OCI-LY3 (cell line): Measurements from ENCODE around the gene NUP210L.
"Not testable (repeated sequence)": the region's sequence is repeated elsewhere in the genome, so short reads cannot be mapped to it uniquely, and the experiment has no call there.

Experiments used
- H2AFZ ChIP-seq: fragments of 200-600, 300-600 bp; shearing (Covaris generic); 2 replicates; pipeline ENCODE4 v1.6.0; 2014; ENCODE audit warnings: antibody characterized with exemption, low read depth, low read length
- H3K27ac ChIP-seq: fragments of 200-600, 300-600 bp; sonication (generic); 2 replicates; pipeline ENCODE4 v1.5.1; 2014; ENCODE audit warnings: mild to moderate bottlenecking, low read length, moderate library complexity, mixed read lengths
- H3K27me3 ChIP-seq: fragments of 200-600, 300-600 bp; sonication (generic); 2 replicates; pipeline ENCODE4 v1.6.1; 2014; ENCODE audit warnings: low read depth, low read length, mixed read lengths
- H3K36me3 ChIP-seq: fragments of 200-600, 300-600 bp; sonication (generic); replicated peaks from 2 replicates; pipeline ENCODE3; 2014; ENCODE audit warnings: low read depth, low read length, mixed read lengths
- H3K4me1 ChIP-seq: fragments of 300-600, 200-600 bp; sonication (generic); 2 replicates; pipeline ENCODE4 v1.6.1; 2014; ENCODE audit warnings: low read length, mixed read lengths
- H3K4me2 ChIP-seq: fragments of 200-600, 300-600 bp; sonication (generic); 2 replicates; pipeline ENCODE4 v1.6.1; 2014; ENCODE audit warnings: low read length, mixed read lengths
- H3K4me3 ChIP-seq: fragments of 300-600, 200-600 bp; sonication (generic); 2 replicates; pipeline ENCODE4 v1.5.1; 2014; ENCODE audit warnings: antibody characterized with exemption, mild to moderate bottlenecking, low read length, moderate library complexity
- H3K79me2 ChIP-seq: fragments of 300-600, 200-600 bp; shearing (Covaris generic); 2 replicates; pipeline ENCODE4 v1.6.1; 2014; ENCODE audit warnings: mild to moderate bottlenecking, low read length, mixed read lengths
- H3K9ac ChIP-seq: fragments of 300-600, 200-600 bp; shearing (Covaris generic); 2 replicates; pipeline ENCODE4 v1.6.0; 2014; ENCODE audit warnings: mild to moderate bottlenecking, low read length, moderate library complexity
- H3K9me3 ChIP-seq: fragments of 200-600, 300-600 bp; shearing (Covaris generic); 2 replicates; pipeline ENCODE4 v1.6.1; 2014; ENCODE audit warnings: low read length, mixed read lengths; ENCODE audit not compliant: insufficient read depth
- H4K20me1 ChIP-seq: fragments of 200-600, 300-600 bp; sonication (generic); 2 replicates; pipeline ENCODE4 v1.6.1; 2016; ENCODE audit warnings: low read length, mixed read lengths; ENCODE audit not compliant: insufficient read depth
- CTCF ChIP-seq: fragments of 200-600, 300-600 bp; sonication (generic); IDR thresholded peaks from 2 replicates; pipeline ENCODE4 v1.5.1; 2014; ENCODE audit warnings: antibody characterized with exemption, low read length, low read depth
- EZH2phosphoT487 ChIP-seq: fragments of 200-600 bp; shearing (Covaris generic); IDR thresholded peaks from 2 replicates; pipeline ENCODE4 v1.6.1; 2018; ENCODE audit warnings: antibody characterized with exemption, mixed run types, low read depth

Gene NUP210L

DNA sequence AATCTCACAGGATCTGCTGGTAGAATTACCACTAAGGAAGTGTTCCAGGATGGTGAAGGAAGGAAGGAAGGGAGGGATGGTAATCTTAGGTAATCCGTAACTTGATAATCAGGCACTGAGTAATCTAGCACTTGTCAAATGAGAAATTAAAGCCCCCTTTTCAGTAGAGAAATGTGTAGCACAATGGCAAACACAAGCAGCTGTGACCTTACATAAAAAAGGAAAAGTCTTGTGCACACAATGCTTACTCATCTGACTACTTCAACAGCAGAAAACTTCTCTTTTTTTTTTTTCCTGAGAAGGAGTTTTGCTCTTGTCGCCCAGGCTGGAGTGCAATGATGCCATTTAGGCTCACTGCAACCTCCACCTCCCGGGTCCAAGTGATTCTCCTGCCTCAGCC lies 6.1 kb downstream of the NUP210L start:
- Histone ChIP-seq H4K20me1 (no peaks in the 10 kb centered on the region), H3K27me3 (no peaks in the 10 kb centered on the region), H3K79me2 (no peaks in the 10 kb centered on the region), H3K4me1 (peaks cover 14% of the 10 kb centered on the region), H3K27ac (peak overlapping the region; percentile 69), H3K4me3 (no peak overlapping the region), H3K9ac (peak overlapping the region; percentile 8; the same call in 1 of the 2 replicates), H3K4me2 (peak overlapping the region; percentile 50), H3K36me3 (peaks cover 3% of the 10 kb centered on the region), H3K9me3 (no peaks in the 10 kb centered on the region), H2AFZ (no peak overlapping the region)
- TF ChIP-seq EZH2phosphoT487 (no peak), CTCF (no peak)

GRCh38 chr1:154147505-154147904 lies 7.4 kb downstream of the NUP210L start:
- H3K36me3 ChIP-seq, H2AFZ ChIP-seq: not testable (repeated sequence)

GRCh38 chr1:154145986-154146385 lies 8.9 kb downstream of the NUP210L start:
- Histone ChIP-seq H3K9ac (no peak overlapping the region), H3K4me2 (no peak overlapping the region), H3K4me3 (no peak overlapping the region), H3K27me3 (no peaks in the 10 kb centered on the region), H3K27ac (no peak overlapping the region), H3K4me1 (peaks cover 14% of the 10 kb centered on the region), H4K20me1 (no peaks in the 10 kb centered on the region), H3K36me3 (no peaks in the 10 kb centered on the region), H2AFZ (no peak overlapping the region), H3K79me2 (no peaks in the 10 kb centered on the region), H3K9me3 (no peaks in the 10 kb centered on the region)
- peak; percentile 52 for TF ChIP-seq CTCF
- no peak for TF ChIP-seq EZH2phosphoT487

More at GRCh38 chr1:154147505-154147904, 7.4 kb downstream of the NUP210L start:
- not testable (repeated sequence) for H3K79me2 ChIP-seq, H3K4me3 ChIP-seq, H3K9ac ChIP-seq, H3K4me2 ChIP-seq, H3K9me3 ChIP-seq, H3K27me3 ChIP-seq, H4K20me1 ChIP-seq, H3K27ac ChIP-seq
- peaks cover 14% of the 10 kb centered on the region for H3K4me1 ChIP-seq

DNA sequence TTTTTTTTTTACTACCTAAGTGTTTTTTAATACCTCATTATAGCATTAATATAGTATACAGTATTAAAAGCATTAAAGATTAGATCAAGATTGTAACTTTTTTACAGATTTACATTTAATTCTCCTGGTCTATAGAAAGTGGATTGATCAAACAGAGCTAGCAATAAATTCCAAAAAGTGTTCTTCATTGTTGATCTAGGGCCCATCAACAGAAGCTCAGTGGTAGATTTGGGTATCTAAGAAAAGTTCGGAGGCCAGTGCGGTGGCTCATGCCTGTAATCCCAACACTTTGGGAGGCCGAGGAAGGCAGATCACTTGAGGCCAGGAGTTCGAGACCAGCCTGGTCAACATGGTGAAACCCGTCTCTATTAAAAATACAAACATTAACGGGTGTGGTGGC lies 12.5 kb downstream of the NUP210L start:
- Histone ChIP-seq H3K9ac (no peak overlapping the region), H3K27ac (no peak overlapping the region), H3K4me1 (no peaks in the 10 kb centered on the region), H4K20me1 (no peaks in the 10 kb centered on the region), H3K36me3 (no peaks in the 10 kb centered on the region), H2AFZ (no peak overlapping the region), H3K27me3 (no peaks in the 10 kb centered on the region), H3K79me2 (no peaks in the 10 kb centered on the region), H3K4me2 (no peak overlapping the region), H3K4me3 (no peak overlapping the region), H3K9me3 (no peaks in the 10 kb centered on the region)
- TF ChIP-seq CTCF (no peak), EZH2phosphoT487 (no peak)

GRCh38 chr1:154141240-154141639 lies 13.6 kb downstream of the NUP210L start:
- no peaks in the 10 kb centered on the region for H3K36me3 ChIP-seq
- TF ChIP-seq EZH2phosphoT487 (no peak), CTCF (no peak)
- H3K27ac ChIP-seq = no peak overlapping the region
- no peak overlapping the region for H3K4me2 ChIP-seq
- no peaks in the 10 kb centered on the region for H3K27me3 ChIP-seq
- H2AFZ ChIP-seq = no peak overlapping the region
- no peaks in the 10 kb centered on the region for H3K4me1 ChIP-seq
- no peak overlapping the region for H3K4me3 ChIP-seq
- H3K9ac ChIP-seq = no peak overlapping the region
- H3K9me3 ChIP-seq = no peaks in the 10 kb centered on the region
- H4K20me1 ChIP-seq = no peaks in the 10 kb centered on the region
- no peaks in the 10 kb centered on the region for H3K79me2 ChIP-seq
